Gastrocnemius medialis (tissue), 4 donors: ENCODE data around the gene NUP214. TPM values are rescaled to one million over a fixed set of nuclear protein-coding genes. Genes with fewer than 3 reads are reported as not detected.
A peak's percentile ranks its signal among the peaks of the same experiment; 100 is the strongest.

Source experiments
- ATAC-seq, 2 donors: fragments of 150-250 bp; one replicate each; pipeline ENCODE4 v1.9.1; 2016
- DNase-seq, 2 donors: peaks; one replicate each; pipeline ENCODE4 v3.0.0-alpha.2; 2019
- H3K27ac ChIP-seq, 4 donors: fragments of 200-600 bp; sonication (generic); 1 replicate in 1 of 4; 2 replicates in 3 of 4; pipeline ENCODE4 v1.5.1; 2016 to 2018; ENCODE audit warnings: mild to moderate bottlenecking in 2 of 4, moderate library complexity in 1 of 4
- H3K27me3 ChIP-seq, 3 donors: fragments of 200-600 bp; sonication (generic) in 2 of 3; 1 replicate in 1 of 3; 2 replicates in 2 of 3; pipeline versions ENCODE4 v1.5.1 to v1.6.0; 2016 to 2019; ENCODE audit warnings: mild to moderate bottlenecking in 1 of 3, moderate library complexity in 1 of 3
- H3K36me3 ChIP-seq, 2 donors: fragments of 200-600 bp; sonication (generic) in 1 of 2; one replicate each; pipeline ENCODE4 v1.5.1; 2017 to 2018
- H3K4me1 ChIP-seq, 2 donors: fragments of 200-600 bp; sonication (generic) in 1 of 2; one replicate each; pipeline ENCODE4 v1.5.1; 2016 to 2017; ENCODE audit warnings: mild to moderate bottlenecking in 2 of 2
- H3K4me3 ChIP-seq, 4 donors: fragments of 200-600 bp; sonication (generic) in 3 of 4; 1 replicate in 1 of 4; 2 replicates in 3 of 4; pipeline ENCODE4 v1.5.1; 2016 to 2019; ENCODE audit warnings: mild to moderate bottlenecking in 2 of 4
- H3K9me3 ChIP-seq, 3 donors: fragments of 200-600 bp; sonication (generic) in 2 of 3; 1 replicate in 1 of 3; 2 replicates in 2 of 3; pipeline ENCODE4 v1.5.1; 2016 to 2019
- POLR2A ChIP-seq, 2 donors: fragments of 450-650 bp; IDR thresholded peaks; one replicate each; pipeline ENCODE4 v1.6.1; 2017; ENCODE audit warnings: antibody characterized with exemption in 2 of 2, mild to moderate bottlenecking in 2 of 2, moderate library complexity in 2 of 2
- in situ Hi-C, 4 donors: fragments of 200-750 bp; cut with MboI; loops; one replicate each; pipeline versions ENCODE4 v1.15.0 to v1.8.0; 2017; ENCODE audit warnings: low sequenced_read_pairs in 4 of 4
- intact Hi-C: fragments of 100-400 bp; cut with DNase I; formaldehyde crosslinking; loops from one replicate; pipeline ENCODE4 v1.15.1; 2023; ENCODE audit warnings: low total_unique reads
- total RNA-seq, 4 donors: library from RNA; depleted of rRNA; stranded (reverse); fragments of >200 nt; gene quantifications; one replicate each; pipeline versions ENCODE4 v1.1.0 to v1.2.3, GENCODE V29; 2016
- TF ChIP-seq, protein P1 (sequence below), 5 experiments: fragments of 450-650 bp in 3 of 5; fragments of 200-600 bp in 2 of 5; sonication (generic) in 2 of 5; IDR thresholded peaks in 4 of 5; conservative IDR thresholded peaks in 1 of 5; 1 replicate in 4 of 5; 2 replicates in 1 of 5; pipeline ENCODE4 v1.5.1; 2016 to 2019; ENCODE audit warnings: antibody characterized with exemption in 5 of 5, mild to moderate bottlenecking in 3 of 5, moderate library complexity in 3 of 5

NUP214 gene
- total RNA-seq, 4 donors from 2014 or later: 24.2 to 47.5 (median 29.9) TPM

DNA sequence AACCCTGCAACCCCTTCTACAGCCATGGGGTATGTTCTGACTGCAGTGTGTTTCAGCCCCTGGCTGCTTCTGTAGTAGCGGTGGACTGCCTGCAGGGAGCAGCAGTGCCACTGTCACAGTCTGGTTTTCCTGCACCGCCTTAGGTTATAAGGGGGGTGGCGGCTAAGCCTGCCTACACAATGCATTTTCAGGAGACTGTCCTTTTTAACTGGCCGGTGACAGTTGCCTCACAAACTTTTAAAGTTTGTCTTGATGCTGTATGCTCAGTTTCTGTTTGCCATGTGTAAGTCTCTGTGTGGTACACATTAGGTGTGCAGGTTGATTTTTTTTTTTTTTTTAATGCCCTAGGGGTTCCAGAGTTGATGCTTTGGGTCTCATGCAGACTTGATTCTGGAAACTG is 53.0 kb downstream of the NUP214 start:
- peaks cover 8 to 15% of the 10 kb centered on the region in 2 donors for H3K4me1 ChIP-seq
- ATAC-seq (peak; percentile 88 to 96), DNase-seq (peak; percentile 41 to 66)
- in situ Hi-C loops (loop anchor here (5.0 to 10.0 kb wide), 2 partner anchors 156 to 159 kb away; no protein-coding TSS in a partner anchor), intact Hi-C loops (loop anchor here (1.0 kb wide), 1 partner anchor 158 kb away; no protein-coding TSS in a partner anchor)
- no peaks in the 10 kb centered on the region for H3K9me3 ChIP-seq
- H3K27ac ChIP-seq: peak overlapping the region in 3 of 4 donors; percentile 28 to 55 (median 37)
- TF ChIP-seq, protein P1, sequence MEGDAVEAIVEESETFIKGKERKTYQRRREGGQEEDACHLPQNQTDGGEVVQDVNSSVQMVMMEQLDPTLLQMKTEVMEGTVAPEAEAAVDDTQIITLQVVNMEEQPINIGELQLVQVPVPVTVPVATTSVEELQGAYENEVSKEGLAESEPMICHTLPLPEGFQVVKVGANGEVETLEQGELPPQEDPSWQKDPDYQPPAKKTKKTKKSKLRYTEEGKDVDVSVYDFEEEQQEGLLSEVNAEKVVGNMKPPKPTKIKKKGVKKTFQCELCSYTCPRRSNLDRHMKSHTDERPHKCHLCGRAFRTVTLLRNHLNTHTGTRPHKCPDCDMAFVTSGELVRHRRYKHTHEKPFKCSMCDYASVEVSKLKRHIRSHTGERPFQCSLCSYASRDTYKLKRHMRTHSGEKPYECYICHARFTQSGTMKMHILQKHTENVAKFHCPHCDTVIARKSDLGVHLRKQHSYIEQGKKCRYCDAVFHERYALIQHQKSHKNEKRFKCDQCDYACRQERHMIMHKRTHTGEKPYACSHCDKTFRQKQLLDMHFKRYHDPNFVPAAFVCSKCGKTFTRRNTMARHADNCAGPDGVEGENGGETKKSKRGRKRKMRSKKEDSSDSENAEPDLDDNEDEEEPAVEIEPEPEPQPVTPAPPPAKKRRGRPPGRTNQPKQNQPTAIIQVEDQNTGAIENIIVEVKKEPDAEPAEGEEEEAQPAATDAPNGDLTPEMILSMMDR (IDR thresholded peaks at IDR 0.05 in 4 of 5, conservative IDR thresholded peaks at IDR 0.05 in 1 of 5): peak; percentile 92 to 95 (median 94)
- TF ChIP-seq POLR2A (IDR thresholded peaks at IDR 0.05): no peak
- H3K27me3 ChIP-seq: no peaks in the 10 kb centered on the region
- H3K36me3 ChIP-seq: peaks cover 0 to 36% of the 10 kb centered on the region in 2 donors
- H3K4me3 ChIP-seq: no peak overlapping the region

DNA sequence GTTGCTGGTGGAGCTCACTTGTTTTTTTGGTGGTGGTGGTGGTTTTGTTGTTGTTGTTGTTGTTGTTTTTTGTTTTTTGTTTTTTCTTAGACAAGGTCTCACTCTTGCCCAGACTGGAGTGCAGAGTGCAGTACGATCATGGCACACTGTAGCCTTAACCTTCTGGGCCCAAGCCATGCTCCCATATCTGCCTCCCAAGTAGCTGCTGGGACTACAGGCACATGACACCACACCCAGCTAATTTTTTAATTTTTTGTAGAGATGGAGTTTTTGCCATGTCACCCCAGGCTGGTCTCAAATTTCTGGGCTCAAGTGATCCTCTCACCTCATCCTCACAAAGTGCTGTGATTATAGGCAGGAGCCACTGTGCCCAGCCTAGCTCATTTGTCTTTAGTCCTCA is 53.5 kb downstream of the NUP214 start:
- in situ Hi-C loops: loop anchor here (5.0 to 10.0 kb wide), 2 partner anchors 156 to 158 kb away; no protein-coding TSS in a partner anchor
- DNase-seq: no peak
- no peak overlapping the region for H3K4me3 ChIP-seq

DNA sequence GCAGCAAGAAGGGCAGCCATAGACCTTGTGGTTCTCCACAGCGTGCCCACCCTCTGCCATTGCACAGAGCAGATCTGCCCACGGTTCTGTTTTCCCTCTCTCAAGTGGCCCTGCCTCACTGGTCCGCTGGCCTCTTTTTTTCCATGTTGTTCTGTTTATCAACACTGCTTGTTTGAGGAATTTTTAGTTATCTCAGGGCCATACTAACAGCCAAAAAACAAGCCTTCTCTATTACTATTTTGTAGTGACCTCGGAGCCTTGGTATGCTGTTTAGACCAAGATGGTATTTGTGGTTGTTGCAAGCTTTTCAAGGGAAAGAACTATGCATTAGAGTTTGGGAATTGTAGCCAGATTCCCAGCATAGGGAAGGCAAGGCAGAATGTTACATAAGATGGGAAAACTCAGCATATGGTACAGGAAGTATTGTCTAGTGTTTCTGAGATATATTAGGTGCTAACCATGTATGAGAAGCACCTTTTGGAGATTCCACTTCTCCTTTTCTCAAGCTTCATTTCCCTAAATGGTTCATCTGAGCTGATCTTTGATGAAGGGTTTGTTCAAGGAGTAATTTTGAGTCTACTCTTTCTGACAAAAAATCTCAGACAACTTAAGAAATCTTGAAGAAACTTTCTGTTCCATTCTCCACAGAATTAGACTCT is 54.3 kb downstream of the NUP214 start:
- Histone ChIP-seq H3K4me1 (peaks cover 8 to 15% of the 10 kb centered on the region in 2 donors), H3K27me3 (no peaks in the 10 kb centered on the region), H3K9me3 (no peaks in the 10 kb centered on the region), H3K27ac (peak overlapping the region in 3 of 4 donors; percentile 28 to 55 (median 37)), H3K4me3 (no peak overlapping the region), H3K36me3 (peaks cover 0 to 26% of the 10 kb centered on the region in 2 donors)
- ATAC-seq (no peak), DNase-seq (no peak)
- intact Hi-C loops (no loop called here), in situ Hi-C loops (loop anchor here (5.0 to 10.0 kb wide), 2 partner anchors 155 to 158 kb away; no protein-coding TSS in a partner anchor)
- TF ChIP-seq POLR2A (IDR thresholded peaks at IDR 0.05): no peak
- TF ChIP-seq, protein P1 (IDR thresholded peaks at IDR 0.05 in 4 of 5, conservative IDR thresholded peaks at IDR 0.05 in 1 of 5): no peak

More for the DNA sequence above, 53.5 kb downstream of the NUP214 start:
- no peak for TF ChIP-seq POLR2A (IDR thresholded peaks at IDR 0.05)
- TF ChIP-seq, protein P1 (IDR thresholded peaks at IDR 0.05 in 4 of 5, conservative IDR thresholded peaks at IDR 0.05 in 1 of 5): no peak
- no peaks in the 10 kb centered on the region for H3K27me3 ChIP-seq
- H3K9me3 ChIP-seq: no peaks in the 10 kb centered on the region
- intact Hi-C loops: loop anchor here (1.0 kb wide), 1 partner anchor 157 kb away; no protein-coding TSS in a partner anchor
- peak in 1 of 2 donors; percentile 35 for ATAC-seq
- H3K4me1 ChIP-seq: peaks cover 8 to 15% of the 10 kb centered on the region in 2 donors
- peaks cover 0 to 34% of the 10 kb centered on the region in 2 donors for H3K36me3 ChIP-seq
- H3K27ac ChIP-seq: peak overlapping the region in 3 of 4 donors; percentile 28 to 55 (median 37)

DNA sequence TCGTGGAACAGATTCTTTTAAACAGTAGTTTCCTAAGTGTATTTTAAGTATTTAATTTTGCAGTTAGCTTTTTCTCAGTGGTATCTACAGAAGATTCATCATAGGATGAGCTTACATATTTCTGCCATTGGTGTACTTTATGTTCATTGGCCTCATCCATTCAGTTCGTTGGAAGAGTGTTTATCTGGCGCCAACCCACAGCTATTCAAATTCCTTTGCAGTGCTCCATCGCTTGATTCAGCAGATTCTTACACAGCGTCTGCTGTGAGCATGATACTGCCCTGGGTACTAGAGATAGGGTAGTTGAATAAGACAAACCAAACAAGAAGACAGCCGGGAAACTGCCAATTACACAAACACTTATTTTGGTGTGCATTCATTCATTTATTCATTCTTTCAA is 55.1 kb downstream of the NUP214 start:
- Histone ChIP-seq H3K4me3 (no peak overlapping the region), H3K27me3 (no peaks in the 10 kb centered on the region), H3K27ac (peak overlapping the region in 2 of 4 donors; percentile 1 to 55), H3K36me3 (peaks cover 0 to 19% of the 10 kb centered on the region in 2 donors), H3K9me3 (no peaks in the 10 kb centered on the region), H3K4me1 (peaks cover 8 to 15% of the 10 kb centered on the region in 2 donors)
- DNase-seq: no peak
- no peak for ATAC-seq
- TF ChIP-seq, protein P1 (IDR thresholded peaks at IDR 0.05 in 4 of 5, conservative IDR thresholded peaks at IDR 0.05 in 1 of 5): no peak
- no peak for TF ChIP-seq POLR2A (IDR thresholded peaks at IDR 0.05)
- intact Hi-C loops: no loop called here
- in situ Hi-C loops: no loop called here
